ENCODE results near the gene ZMYM4. TPM values are rescaled to one million over a fixed set of nuclear protein-coding genes. Genes with fewer than 3 reads are reported as not detected.
A peak's percentile ranks its signal among the peaks of the same experiment; 100 is the strongest.

ZMYM4 gene
- total and polyA plus RNA-seq, 10 of the 15 experiments (the other 5 are each of a cell fraction or from before 2014, with no cell fraction given) = 8.0 to 37.0 (median 28.1) TPM

DNA sequence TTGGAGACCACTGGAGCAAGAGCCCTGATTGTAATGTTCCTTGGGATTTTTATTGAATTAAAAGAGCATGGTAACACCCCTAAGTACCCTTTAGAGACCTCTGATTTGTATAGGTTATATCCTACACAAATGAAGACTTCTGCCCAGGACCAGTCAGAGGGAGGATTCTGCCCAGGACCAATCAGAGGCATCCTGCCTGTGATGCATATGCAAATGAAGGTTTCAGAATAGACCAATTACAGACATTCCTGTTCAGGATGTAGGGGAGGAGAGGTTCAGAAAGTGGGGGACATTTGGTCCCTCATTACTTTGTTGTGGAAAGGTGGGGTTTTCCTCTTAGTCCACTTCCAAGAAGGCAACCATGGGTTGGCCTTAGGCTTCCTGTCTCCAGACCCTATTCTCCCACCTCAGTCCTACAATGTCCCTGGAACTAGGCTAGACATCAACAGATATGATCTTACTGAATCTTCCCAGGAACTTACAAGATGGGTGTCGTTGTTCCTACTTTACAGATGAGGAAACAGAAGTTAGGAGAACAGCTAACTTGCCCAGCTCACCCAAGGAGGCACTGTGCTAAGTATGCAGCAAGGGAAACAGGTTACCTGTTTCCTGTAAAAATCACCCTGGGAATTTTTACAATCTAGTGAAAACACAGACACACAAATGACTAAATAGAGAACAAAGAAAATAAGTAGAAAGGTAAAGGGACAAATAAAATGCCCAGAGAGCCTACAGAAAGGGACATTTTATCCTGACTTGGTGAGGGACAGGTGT is 38.7 kb upstream of the ZMYM4 start (continued):
- TF ChIP-seq MXI1 (IDR thresholded peaks at IDR 0.05; ENCODE audit: low read depth, low read length) = no peak
- TF ChIP-seq KDM1A (IDR thresholded peaks at IDR 0.05; ENCODE audit: borderline replicate concordance) = no peak
- TF ChIP-seq GATAD2B (conservative IDR thresholded peaks at IDR 0.05; ENCODE audit: low read depth) = no peak
- no peak for TF ChIP-seq MYB (IDR thresholded peaks at IDR 0.05; ENCODE audit: borderline replicate concordance, low read depth, low read length)
- TF ChIP-seq NFYB (IDR thresholded peaks at IDR 0.05; ENCODE audit: insufficient read depth, low read depth, low read length) = 0 out of 2 replicates have a peak, but pooled peaks have one; percentile 34
- TF ChIP-seq EED (IDR thresholded peaks at IDR 0.05; ENCODE audit: low read depth) = 0 out of 2 replicates have a peak, but pooled peaks have one; percentile 35
- peak; percentile 13; the same call in 1 of the 2 replicates for TF ChIP-seq NFIC (IDR thresholded peaks at IDR 0.05; ENCODE audit: low read depth, low read length)
- TF ChIP-seq, protein P1, sequence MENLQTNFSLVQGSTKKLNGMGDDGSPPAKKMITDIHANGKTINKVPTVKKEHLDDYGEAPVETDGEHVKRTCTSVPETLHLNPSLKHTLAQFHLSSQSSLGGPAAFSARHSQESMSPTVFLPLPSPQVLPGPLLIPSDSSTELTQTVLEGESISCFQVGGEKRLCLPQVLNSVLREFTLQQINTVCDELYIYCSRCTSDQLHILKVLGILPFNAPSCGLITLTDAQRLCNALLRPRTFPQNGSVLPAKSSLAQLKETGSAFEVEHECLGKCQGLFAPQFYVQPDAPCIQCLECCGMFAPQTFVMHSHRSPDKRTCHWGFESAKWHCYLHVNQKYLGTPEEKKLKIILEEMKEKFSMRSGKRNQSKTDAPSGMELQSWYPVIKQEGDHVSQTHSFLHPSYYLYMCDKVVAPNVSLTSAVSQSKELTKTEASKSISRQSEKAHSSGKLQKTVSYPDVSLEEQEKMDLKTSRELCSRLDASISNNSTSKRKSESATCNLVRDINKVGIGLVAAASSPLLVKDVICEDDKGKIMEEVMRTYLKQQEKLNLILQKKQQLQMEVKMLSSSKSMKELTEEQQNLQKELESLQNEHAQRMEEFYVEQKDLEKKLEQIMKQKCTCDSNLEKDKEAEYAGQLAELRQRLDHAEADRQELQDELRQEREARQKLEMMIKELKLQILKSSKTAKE (IDR thresholded peaks at IDR 0.05; ENCODE audit: low read depth, poor library complexity, severe bottlenecking) = no peak
- TF ChIP-seq, protein P2, sequence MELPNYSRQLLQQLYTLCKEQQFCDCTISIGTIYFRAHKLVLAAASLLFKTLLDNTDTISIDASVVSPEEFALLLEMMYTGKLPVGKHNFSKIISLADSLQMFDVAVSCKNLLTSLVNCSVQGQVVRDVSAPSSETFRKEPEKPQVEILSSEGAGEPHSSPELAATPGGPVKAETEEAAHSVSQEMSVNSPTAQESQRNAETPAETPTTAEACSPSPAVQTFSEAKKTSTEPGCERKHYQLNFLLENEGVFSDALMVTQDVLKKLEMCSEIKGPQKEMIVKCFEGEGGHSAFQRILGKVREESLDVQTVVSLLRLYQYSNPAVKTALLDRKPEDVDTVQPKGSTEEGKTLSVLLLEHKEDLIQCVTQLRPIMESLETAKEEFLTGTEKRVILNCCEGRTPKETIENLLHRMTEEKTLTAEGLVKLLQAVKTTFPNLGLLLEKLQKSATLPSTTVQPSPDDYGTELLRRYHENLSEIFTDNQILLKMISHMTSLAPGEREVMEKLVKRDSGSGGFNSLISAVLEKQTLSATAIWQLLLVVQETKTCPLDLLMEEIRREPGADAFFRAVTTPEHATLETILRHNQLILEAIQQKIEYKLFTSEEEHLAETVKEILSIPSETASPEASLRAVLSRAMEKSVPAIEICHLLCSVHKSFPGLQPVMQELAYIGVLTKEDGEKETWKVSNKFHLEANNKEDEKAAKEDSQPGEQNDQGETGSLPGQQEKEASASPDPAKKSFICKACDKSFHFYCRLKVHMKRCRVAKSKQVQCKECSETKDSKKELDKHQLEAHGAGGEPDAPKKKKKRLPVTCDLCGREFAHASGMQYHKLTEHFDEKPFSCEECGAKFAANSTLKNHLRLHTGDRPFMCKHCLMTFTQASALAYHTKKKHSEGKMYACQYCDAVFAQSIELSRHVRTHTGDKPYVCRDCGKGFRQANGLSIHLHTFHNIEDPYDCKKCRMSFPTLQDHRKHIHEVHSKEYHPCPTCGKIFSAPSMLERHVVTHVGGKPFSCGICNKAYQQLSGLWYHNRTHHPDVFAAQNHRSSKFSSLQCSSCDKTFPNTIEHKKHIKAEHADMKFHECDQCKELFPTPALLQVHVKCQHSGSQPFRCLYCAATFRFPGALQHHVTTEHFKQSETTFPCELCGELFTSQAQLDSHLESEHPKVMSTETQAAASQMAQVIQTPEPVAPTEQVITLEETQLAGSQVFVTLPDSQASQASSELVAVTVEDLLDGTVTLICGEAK (IDR thresholded peaks at IDR 0.05; ENCODE audit: borderline replicate concordance) = no peak
- no peak for TF ChIP-seq SMARCA5 (IDR thresholded peaks at IDR 0.05)
- TF ChIP-seq, protein P3, sequence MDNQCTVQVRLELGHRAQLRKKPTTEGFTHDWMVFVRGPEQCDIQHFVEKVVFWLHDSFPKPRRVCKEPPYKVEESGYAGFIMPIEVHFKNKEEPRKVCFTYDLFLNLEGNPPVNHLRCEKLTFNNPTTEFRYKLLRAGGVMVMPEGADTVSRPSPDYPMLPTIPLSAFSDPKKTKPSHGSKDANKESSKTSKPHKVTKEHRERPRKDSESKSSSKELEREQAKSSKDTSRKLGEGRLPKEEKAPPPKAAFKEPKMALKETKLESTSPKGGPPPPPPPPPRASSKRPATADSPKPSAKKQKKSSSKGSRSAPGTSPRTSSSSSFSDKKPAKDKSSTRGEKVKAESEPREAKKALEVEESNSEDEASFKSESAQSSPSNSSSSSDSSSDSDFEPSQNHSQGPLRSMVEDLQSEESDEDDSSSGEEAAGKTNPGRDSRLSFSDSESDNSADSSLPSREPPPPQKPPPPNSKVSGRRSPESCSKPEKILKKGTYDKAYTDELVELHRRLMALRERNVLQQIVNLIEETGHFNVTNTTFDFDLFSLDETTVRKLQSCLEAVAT (IDR thresholded peaks at IDR 0.05) = no peak
- no peak for TF ChIP-seq KAT2A (conservative IDR thresholded peaks at IDR 0.05; ENCODE audit: control insufficient read depth, low read depth, low read length)
- TF ChIP-seq NFYA (IDR thresholded peaks at IDR 0.05; ENCODE audit: borderline replicate concordance, low read depth, low read length) = no peak
- TF ChIP-seq, protein P4, sequence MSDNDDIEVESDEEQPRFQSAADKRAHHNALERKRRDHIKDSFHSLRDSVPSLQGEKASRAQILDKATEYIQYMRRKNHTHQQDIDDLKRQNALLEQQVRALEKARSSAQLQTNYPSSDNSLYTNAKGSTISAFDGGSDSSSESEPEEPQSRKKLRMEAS (IDR thresholded peaks at IDR 0.05; ENCODE audit: low read depth, low read length) = no peak
- TF ChIP-seq, protein P5, sequence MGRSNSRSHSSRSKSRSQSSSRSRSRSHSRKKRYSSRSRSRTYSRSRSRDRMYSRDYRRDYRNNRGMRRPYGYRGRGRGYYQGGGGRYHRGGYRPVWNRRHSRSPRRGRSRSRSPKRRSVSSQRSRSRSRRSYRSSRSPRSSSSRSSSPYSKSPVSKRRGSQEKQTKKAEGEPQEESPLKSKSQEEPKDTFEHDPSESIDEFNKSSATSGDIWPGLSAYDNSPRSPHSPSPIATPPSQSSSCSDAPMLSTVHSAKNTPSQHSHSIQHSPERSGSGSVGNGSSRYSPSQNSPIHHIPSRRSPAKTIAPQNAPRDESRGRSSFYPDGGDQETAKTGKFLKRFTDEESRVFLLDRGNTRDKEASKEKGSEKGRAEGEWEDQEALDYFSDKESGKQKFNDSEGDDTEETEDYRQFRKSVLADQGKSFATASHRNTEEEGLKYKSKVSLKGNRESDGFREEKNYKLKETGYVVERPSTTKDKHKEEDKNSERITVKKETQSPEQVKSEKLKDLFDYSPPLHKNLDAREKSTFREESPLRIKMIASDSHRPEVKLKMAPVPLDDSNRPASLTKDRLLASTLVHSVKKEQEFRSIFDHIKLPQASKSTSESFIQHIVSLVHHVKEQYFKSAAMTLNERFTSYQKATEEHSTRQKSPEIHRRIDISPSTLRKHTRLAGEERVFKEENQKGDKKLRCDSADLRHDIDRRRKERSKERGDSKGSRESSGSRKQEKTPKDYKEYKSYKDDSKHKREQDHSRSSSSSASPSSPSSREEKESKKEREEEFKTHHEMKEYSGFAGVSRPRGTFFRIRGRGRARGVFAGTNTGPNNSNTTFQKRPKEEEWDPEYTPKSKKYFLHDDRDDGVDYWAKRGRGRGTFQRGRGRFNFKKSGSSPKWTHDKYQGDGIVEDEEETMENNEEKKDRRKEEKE (IDR thresholded peaks at IDR 0.05) = no peak
- TF ChIP-seq MEF2B (IDR thresholded peaks at IDR 0.05; ENCODE audit: partially characterized antibody, poor library complexity, severe bottlenecking) = no peak
- no peak for TF ChIP-seq MTA2 (IDR thresholded peaks at IDR 0.05; ENCODE audit: low read depth)
- TF ChIP-seq ZNF274 (IDR thresholded peaks at IDR 0.05; ENCODE audit: insufficient read depth, insufficient read length) = no peak

Measured in GM12878 (cell line).